ENCODE results near the gene SMIM33. TPM values are rescaled to one million over a fixed set of nuclear protein-coding genes. Genes with fewer than 3 reads are reported as not detected.

Gene SMIM33
- total and polyA plus RNA-seq, 9 of the 15 experiments (the other 6 are each of a cell fraction or from before 2014, with no cell fraction given) = not detected

DNA sequence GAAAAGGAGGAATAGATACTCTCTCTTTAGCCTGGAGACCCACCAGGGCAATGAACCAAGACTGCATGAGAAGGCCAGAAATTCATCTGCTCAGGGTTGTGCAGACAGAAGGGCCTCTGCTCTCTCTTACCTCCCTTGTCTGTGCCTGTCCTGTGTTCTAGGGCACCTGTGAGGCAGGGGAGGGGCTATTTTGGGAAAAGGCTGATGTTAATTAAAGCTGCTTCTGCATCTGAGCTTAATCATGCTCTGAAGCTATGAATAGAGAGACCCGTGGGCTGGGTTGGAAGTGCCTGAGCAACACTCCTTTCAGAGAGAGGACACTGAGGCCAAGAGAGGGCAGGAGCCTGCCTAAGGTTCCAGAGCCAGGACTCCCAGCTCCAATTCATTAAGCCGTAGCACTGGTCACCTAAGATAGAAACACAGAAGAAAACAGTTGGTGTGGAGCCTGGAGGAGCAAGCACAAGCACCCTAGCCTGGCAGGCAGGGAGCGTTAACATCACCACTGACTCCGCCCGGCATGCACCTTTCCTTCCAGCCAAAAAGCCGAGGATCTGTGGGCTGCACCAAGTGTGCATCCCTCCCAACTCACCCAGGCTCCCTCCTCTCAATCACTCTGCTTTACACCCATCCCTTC, 43.2 kb downstream of the SMIM33 start:
- no peaks in the 10 kb centered on the region for H3K79me2 ChIP-seq (ENCODE audit: control insufficient read depth, insufficient read depth, low read length)
- H3K27ac ChIP-seq (ENCODE audit: extremely low read depth, low read depth, low read length) = no peak overlapping the region
- no TSS peak for BruUV-seq (replicated peaks)
- DNase-seq (ENCODE audit: extremely low read depth in 1 of 4, low spot score in 3 of 4) = no peak
- no peak overlapping the region for H3K4me2 ChIP-seq (ENCODE audit: insufficient read depth, low read length)
- H3K27me3 ChIP-seq (ENCODE audit: control insufficient read depth in 2 of 2, insufficient read depth in 2 of 2, low read length in 2 of 2) = no peaks in the 10 kb centered on the region
- H3K4me1 ChIP-seq (replicated peaks in 1 of 2; ENCODE audit: control insufficient read depth in 2 of 2, insufficient read depth in 2 of 2, low read length in 2 of 2) = peaks cover 13 to 17% of the 10 kb centered on the region in 2 experiments
- ATAC-seq = no peak
- no peak overlapping the region for H3K4me3 ChIP-seq
- peaks cover 34% of the 10 kb centered on the region; the same call in 2 of the 3 replicates for H3K36me3 ChIP-seq (ENCODE audit: control insufficient read depth, insufficient read depth, low read length)
- H2AFZ ChIP-seq (ENCODE audit: low read depth, low read length) = no peak overlapping the region
- intact Hi-C loops (cut with micrococcal nuclease) = loop anchor here (1.0 to 2.0 kb wide), 2 partner anchors 39 to 92 kb away; no protein-coding TSS in a partner anchor
- ChIA-PET CTCF (ENCODE audit: low intra/inter-chr PET ratio) (interaction anchor here (1.3 to 2.8 kb wide), 2 partner anchors 92 to 129 kb away, joined by 3 to 25 read pairs; no protein-coding TSS in a partner anchor), POLR2A (interaction anchor here (0.6 to 3.5 kb wide), 5 partner anchors 11 to 104 kb away, joined by 3 to 24 read pairs (median 3); partner anchors contain the start of genes DNAJC18 and UBE2D2)
- no peaks in the 10 kb centered on the region for H3K9me1 ChIP-seq (ENCODE audit: control insufficient read depth, insufficient read depth, low read length)
- TF ChIP-seq, protein P1, sequence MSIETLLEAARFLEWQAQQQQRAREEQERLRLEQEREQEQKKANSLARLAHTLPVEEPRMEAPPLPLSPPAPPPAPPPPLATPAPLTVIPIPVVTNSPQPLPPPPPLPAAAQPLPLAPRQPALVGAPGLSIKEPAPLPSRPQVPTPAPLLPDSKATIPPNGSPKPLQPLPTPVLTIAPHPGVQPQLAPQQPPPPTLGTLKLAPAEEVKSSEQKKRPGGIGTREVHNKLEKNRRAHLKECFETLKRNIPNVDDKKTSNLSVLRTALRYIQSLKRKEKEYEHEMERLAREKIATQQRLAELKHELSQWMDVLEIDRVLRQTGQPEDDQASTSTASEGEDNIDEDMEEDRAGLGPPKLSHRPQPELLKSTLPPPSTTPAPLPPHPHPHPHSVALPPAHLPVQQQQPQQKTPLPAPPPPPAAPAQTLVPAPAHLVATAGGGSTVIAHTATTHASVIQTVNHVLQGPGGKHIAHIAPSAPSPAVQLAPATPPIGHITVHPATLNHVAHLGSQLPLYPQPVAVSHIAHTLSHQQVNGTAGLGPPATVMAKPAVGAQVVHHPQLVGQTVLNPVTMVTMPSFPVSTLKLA (conservative IDR thresholded peaks at IDR 0.05) = no peak
- 0 out of 2 replicates have a peak, but pooled peaks have one; percentile 1 for TF ChIP-seq SOX6 (IDR thresholded peaks at IDR 0.05)
- FAIRE-seq = no peak
- H3K9ac ChIP-seq (ENCODE audit: insufficient read depth in 1 of 2, low read depth in 2 of 2, low read length in 2 of 2) = peak overlapping the region in 1 of 2 experiments; percentile 7; a peak in 1 of 4 replicates
- 73% methylated on average over 6 of the region's 6 CpGs for WGBS (ENCODE audit: insufficient coverage, low coverage, missing lambda C conversion rate)
- H3K9me3 ChIP-seq (replicated peaks; ENCODE audit: control insufficient read depth, insufficient read depth, low read depth, low read length) = no peaks in the 10 kb centered on the region
- no peaks in the 10 kb centered on the region for H4K20me1 ChIP-seq (replicated peaks; ENCODE audit: control insufficient read depth, insufficient read depth, low read length)
- in situ Hi-C loops (cut with MboI) = no loop called here

All from K562 (cell line).